Osteocyte (in vitro differentiated cells): ENCODE data around the gene KRTAP10-12. TPM values are rescaled to one million over a fixed set of nuclear protein-coding genes. Genes with fewer than 3 reads are reported as not detected.
A peak's percentile ranks its signal among the peaks of the same experiment; 100 is the strongest.

ENCODE experiments used
- DNase-seq: peaks from one replicate; pipeline ENCODE4 v3.0.0; 2021; ENCODE audit warnings: mixed read lengths; ENCODE audit not compliant: unreplicated experiment; ENCODE audit errors: extremely low spot score
- H3K27ac Mint-ChIP-seq: one replicate; pipeline ENCODE4 v1.8.0; 2021; ENCODE audit warnings: mild to moderate bottlenecking, mixed read lengths; ENCODE audit not compliant: unreplicated experiment
- H3K27me3 Mint-ChIP-seq: one replicate; pipeline ENCODE4 v1.8.0; 2021; ENCODE audit warnings: mixed read lengths; ENCODE audit not compliant: unreplicated experiment
- H3K36me3 Mint-ChIP-seq: one replicate; pipeline ENCODE4 v1.8.0; 2021; ENCODE audit warnings: mixed read lengths; ENCODE audit not compliant: unreplicated experiment
- H3K4me1 Mint-ChIP-seq: one replicate; pipeline ENCODE4 v1.8.0; 2021; ENCODE audit warnings: mixed read lengths; ENCODE audit not compliant: unreplicated experiment
- H3K4me3 Mint-ChIP-seq: one replicate; pipeline ENCODE4 v1.8.0; 2021; ENCODE audit warnings: mild to moderate bottlenecking, moderate library complexity, mixed read lengths; ENCODE audit not compliant: unreplicated experiment
- H3K9me3 Mint-ChIP-seq: one replicate; pipeline ENCODE4 v1.8.0; 2021; ENCODE audit warnings: mixed read lengths; ENCODE audit not compliant: unreplicated experiment
- CTCF ChIP-seq: fragments of 200-600 bp; sonication (generic); IDR thresholded peaks from 2 replicates; pipeline ENCODE4 v1.5.0; 2021; ENCODE audit warnings: antibody characterized with exemption, mild to moderate bottlenecking, moderate library complexity
- total RNA-seq: library from RNA; stranded (reverse); gene quantifications from 2 replicates; pipeline ENCODE4 v1.2.1, GENCODE V29; 2021

KRTAP10-12 gene
- total RNA-seq, 1 donor from 2014 or later = not detected

- Mint-ChIP-seq H3K9me3 (no peaks in the 10 kb centered on the region), H3K27me3 (peaks cover 74% of the 10 kb centered on the region), H3K36me3 (no peaks in the 10 kb centered on the region), H3K27ac (no peak overlapping the region), H3K4me3 (no peak overlapping the region), H3K4me1 (peaks cover 7% of the 10 kb centered on the region)
- no peak for TF ChIP-seq CTCF
- no peak for DNase-seq
Measured at GRCh38 chr21:44708866-44709425, 12.0 kb downstream of the KRTAP10-12 start.

GRCh38 chr21:44709426-44710293 is 12.7 kb downstream of the KRTAP10-12 start:
- H3K36me3 Mint-ChIP-seq = no peaks in the 10 kb centered on the region
- no peak overlapping the region for H3K4me3 Mint-ChIP-seq
- peak; percentile 78 for DNase-seq
- no peaks in the 10 kb centered on the region for H3K9me3 Mint-ChIP-seq
- TF ChIP-seq CTCF = no peak
- H3K4me1 Mint-ChIP-seq = peaks cover 7% of the 10 kb centered on the region
- peaks cover 73% of the 10 kb centered on the region for H3K27me3 Mint-ChIP-seq
- H3K27ac Mint-ChIP-seq = no peak overlapping the region

GRCh38 chr21:44710294-44710665 is 13.3 kb downstream of the KRTAP10-12 start:
- Mint-ChIP-seq H3K4me3 (no peak overlapping the region), H3K4me1 (peaks cover 7% of the 10 kb centered on the region), H3K27me3 (peaks cover 72% of the 10 kb centered on the region), H3K27ac (no peak overlapping the region), H3K9me3 (no peaks in the 10 kb centered on the region), H3K36me3 (no peaks in the 10 kb centered on the region)
- DNase-seq = peak; percentile 82
- TF ChIP-seq CTCF = no peak

- Mint-ChIP-seq H3K9me3 (no peaks in the 10 kb centered on the region), H3K36me3 (no peaks in the 10 kb centered on the region), H3K4me1 (peaks cover 7% of the 10 kb centered on the region), H3K27ac (no peak overlapping the region), H3K4me3 (no peak overlapping the region), H3K27me3 (peaks cover 73% of the 10 kb centered on the region)
- DNase-seq = peak; percentile 60
- no peak for TF ChIP-seq CTCF
Measured at GRCh38 chr21:44710756-44711326, 13.9 kb downstream of the KRTAP10-12 start.
